ENCODE results near the gene TBX19.
"Not testable (repeated sequence)": the region's sequence is repeated elsewhere in the genome, so short reads cannot be mapped to it uniquely, and the experiment has no call there.

The TBX19 gene

GRCh38 chr1:168347630-168348029 lies 67.0 kb downstream of the TBX19 start:
- H3K27ac ChIP-seq, result no peak overlapping the region

GRCh38 chr1:168348146-168348709 lies 67.6 kb downstream of the TBX19 start:
- H3K27ac ChIP-seq, result no peak overlapping the region
- DNase-seq (ENCODE audit: low read depth, low spot score), result no peak

More at GRCh38 chr1:168347630-168348029, 67.0 kb downstream of the TBX19 start:
- no peak for DNase-seq (ENCODE audit: low read depth, low spot score)

GRCh38 chr1:168354335-168355269 lies 73.9 kb downstream of the TBX19 start:
- not testable (repeated sequence) for DNase-seq (ENCODE audit: low read depth, low spot score); H3K27ac ChIP-seq

- H3K27ac ChIP-seq, result no peak overlapping the region
- DNase-seq (ENCODE audit: low read depth, low spot score), result no peak
Observed at GRCh38 chr1:168360151-168361021, 79.7 kb downstream of the TBX19 start.

- H3K27ac ChIP-seq, result no peak overlapping the region
- no peak for DNase-seq (ENCODE audit: low read depth, low spot score)
Observed at GRCh38 chr1:168361252-168361651, 80.6 kb downstream of the TBX19 start.

GRCh38 chr1:168362991-168363390 lies 82.3 kb downstream of the TBX19 start:
- no peak for DNase-seq (ENCODE audit: low read depth, low spot score)
- H3K27ac ChIP-seq, result no peak overlapping the region

All from epithelial cell of prostate (primary cell).